ENCODE measurements around the gene ACOXL. TPM values are rescaled to one million over a fixed set of nuclear protein-coding genes. Genes with fewer than 3 reads are reported as not detected.

Gene ACOXL
- total and polyA plus RNA-seq, 10 of the 15 experiments (the other 5 are each of a cell fraction or from before 2014, with no cell fraction given) = 0.05 to 1.3 (median 0.71) TPM

GRCh38 chr2:110869472-110870446, 137.4 kb downstream of the ACOXL start:
- no TSS peak for BruUV-seq (replicated peaks)
- H4K20me1 ChIP-seq (ENCODE audit: control insufficient read depth, insufficient read depth) = no peaks in the 10 kb centered on the region
- intact Hi-C loops (cut with micrococcal nuclease; ENCODE audit: unreplicated experiment) (loop anchor here (5.0 kb wide), 1 partner anchor 233 kb away; no protein-coding TSS in a partner anchor), in situ Hi-C loops (cut with MboI) (loop anchor here (25.0 kb wide), 1 partner anchor 343 kb away; no protein-coding TSS in a partner anchor)
- ChIA-PET SMC1A (ENCODE audit: uncharacterized antibody, unreplicated experiment) (no interaction called here), POLR2A (no interaction called here), RAD21 (ENCODE audit: unreplicated experiment) (no interaction called here), CTCF (interaction anchor here (1.4 kb wide), 1 partner anchor 18 kb away, joined by 3 read pairs; no protein-coding TSS in a partner anchor)
- H2AFZ ChIP-seq (ENCODE audit: control insufficient read depth, low read depth, low read length) = no peak overlapping the region
- no peak for FAIRE-seq
- H3K4me3 ChIP-seq = no peak overlapping the region
- WGBS (ENCODE audit: insufficient coverage, insufficient replicate concordance, low lambda C conversion rate, missing lambda C conversion rate) = 68% methylated on average over 10 of the region's 10 CpGs
- no peaks in the 10 kb centered on the region for H3K79me2 ChIP-seq (ENCODE audit: control insufficient read depth, insufficient read depth, low read length)
- ATAC-seq = no peak
- peaks cover 58% of the 10 kb centered on the region for H3K4me1 ChIP-seq (ENCODE audit: control insufficient read depth, insufficient read depth, low read length)
- no peak overlapping the region for H3K9ac ChIP-seq (ENCODE audit: control insufficient read depth, insufficient read depth, low read length)
- no peak overlapping the region for H3K4me2 ChIP-seq (ENCODE audit: control insufficient read depth, insufficient read depth)
- no peaks in the 10 kb centered on the region for H3K9me3 ChIP-seq (replicated peaks; ENCODE audit: control insufficient read depth, insufficient read depth, low read length)
- no peak for DNase-seq (ENCODE audit: low read depth, low spot score)
- TF ChIP-seq SMAD1 (IDR thresholded peaks at IDR 0.05; ENCODE audit: low read depth, partially characterized antibody) = no peak
- TF ChIP-seq RFX5 (IDR thresholded peaks at IDR 0.05; ENCODE audit: low read depth, low read length) = 0 out of 2 replicates have a peak, but pooled peaks have one; percentile 27
- no peak for TF ChIP-seq KLF5 (IDR thresholded peaks at IDR 0.05; ENCODE audit: partially characterized antibody)
- no peak for TF ChIP-seq IKZF1 (conservative IDR thresholded peaks at IDR 0.05)
- TF ChIP-seq CBFB (IDR thresholded peaks at IDR 0.05; ENCODE audit: low read depth) = no peak
- TF ChIP-seq HDGF (IDR thresholded peaks at IDR 0.05) = no peak
- no peak for TF ChIP-seq MLLT1 (IDR thresholded peaks at IDR 0.05)
- peak; percentile 70; the same call in 1 of the 2 replicates for TF ChIP-seq REST (IDR thresholded peaks at IDR 0.05; ENCODE audit: low read depth, low read length)
- TF ChIP-seq RAD21 (IDR thresholded peaks at IDR 0.05; ENCODE audit: insufficient read depth, low read depth, low read length) = no peak
- no peaks in the 10 kb centered on the region; a peak in 1 of 4 replicates for H3K27me3 ChIP-seq (replicated peaks in 1 of 2; ENCODE audit: control insufficient read depth in 2 of 2, insufficient read depth in 2 of 2, low read length in 1 of 2)
- no peaks in the 10 kb centered on the region for H3K36me3 ChIP-seq (ENCODE audit: control insufficient read depth in 2 of 2, insufficient read depth in 2 of 2, low read length in 1 of 2)
- H3K27ac ChIP-seq (ENCODE audit: control insufficient read depth, insufficient read depth) = no peak overlapping the region

Measured in GM12878 (cell line).